HG03342 (cell line): Measurements from ENCODE around the gene ERVH48-1.
"Not testable (repeated sequence)": the region's sequence is repeated elsewhere in the genome, so short reads cannot be mapped to it uniquely, and the experiment has no call there.

Experiments
- ATAC-seq: cut with Tn5 transposase; IDR thresholded peaks from one replicate; pipeline ENCODE4 v1.9.1; 2021; ENCODE audit warnings: mild to moderate bottlenecking, moderate library complexity; ENCODE audit not compliant: unreplicated experiment

The ERVH48-1 gene

GRCh38 chr21:42911920-42912319 is 13.5 kb downstream of the ERVH48-1 start:
- ATAC-seq: not testable (repeated sequence)

GRCh38 chr21:42908484-42908883 is 16.9 kb downstream of the ERVH48-1 start:
- ATAC-seq: not testable (repeated sequence)

GRCh38 chr21:42906233-42906632 is 19.2 kb downstream of the ERVH48-1 start:
- ATAC-seq: no peak

DNA sequence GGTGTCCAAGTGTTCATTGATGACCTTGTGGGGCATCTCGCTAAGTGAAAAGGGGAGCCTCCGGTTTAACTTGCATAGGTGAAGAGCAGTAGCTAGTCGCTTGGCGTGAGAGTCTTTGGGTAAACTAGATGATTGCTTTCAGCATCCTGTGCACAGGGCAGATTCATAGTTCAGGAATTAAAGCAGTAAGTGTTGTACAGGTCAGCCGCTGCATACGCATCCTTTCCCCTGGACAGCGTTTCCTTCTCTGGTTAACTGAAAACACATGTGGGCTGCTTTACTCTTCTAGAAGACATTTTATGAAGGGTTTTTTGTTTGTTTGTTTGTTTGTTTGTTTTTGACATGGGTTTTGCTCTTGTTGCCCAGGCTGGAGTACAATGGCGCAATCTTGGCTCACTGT is 20.2 kb downstream of the ERVH48-1 start:
- ATAC-seq: no peak

GRCh38 chr21:42903817-42904216 is 21.6 kb downstream of the ERVH48-1 start:
- ATAC-seq: no peak

DNA sequence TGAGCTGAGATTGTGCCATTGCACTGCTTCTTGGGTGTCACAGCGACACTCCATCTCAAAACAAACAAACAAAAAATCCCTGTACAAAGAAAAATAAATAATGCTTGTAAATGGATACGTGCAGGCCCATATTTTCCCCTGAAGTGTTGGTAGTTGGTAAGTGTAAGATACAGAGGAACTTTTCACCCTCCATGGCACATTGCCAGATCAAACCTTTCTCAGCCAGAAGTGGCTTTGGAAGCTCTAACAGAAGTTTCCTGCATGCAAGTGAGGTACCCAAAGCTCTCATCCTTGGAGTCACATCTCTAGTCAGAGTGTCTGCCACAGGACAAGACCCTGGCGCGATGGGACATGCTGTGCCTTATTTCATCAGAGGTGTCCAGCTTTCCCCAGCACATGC is 25.0 kb downstream of the ERVH48-1 start:
- no peak for ATAC-seq

DNA sequence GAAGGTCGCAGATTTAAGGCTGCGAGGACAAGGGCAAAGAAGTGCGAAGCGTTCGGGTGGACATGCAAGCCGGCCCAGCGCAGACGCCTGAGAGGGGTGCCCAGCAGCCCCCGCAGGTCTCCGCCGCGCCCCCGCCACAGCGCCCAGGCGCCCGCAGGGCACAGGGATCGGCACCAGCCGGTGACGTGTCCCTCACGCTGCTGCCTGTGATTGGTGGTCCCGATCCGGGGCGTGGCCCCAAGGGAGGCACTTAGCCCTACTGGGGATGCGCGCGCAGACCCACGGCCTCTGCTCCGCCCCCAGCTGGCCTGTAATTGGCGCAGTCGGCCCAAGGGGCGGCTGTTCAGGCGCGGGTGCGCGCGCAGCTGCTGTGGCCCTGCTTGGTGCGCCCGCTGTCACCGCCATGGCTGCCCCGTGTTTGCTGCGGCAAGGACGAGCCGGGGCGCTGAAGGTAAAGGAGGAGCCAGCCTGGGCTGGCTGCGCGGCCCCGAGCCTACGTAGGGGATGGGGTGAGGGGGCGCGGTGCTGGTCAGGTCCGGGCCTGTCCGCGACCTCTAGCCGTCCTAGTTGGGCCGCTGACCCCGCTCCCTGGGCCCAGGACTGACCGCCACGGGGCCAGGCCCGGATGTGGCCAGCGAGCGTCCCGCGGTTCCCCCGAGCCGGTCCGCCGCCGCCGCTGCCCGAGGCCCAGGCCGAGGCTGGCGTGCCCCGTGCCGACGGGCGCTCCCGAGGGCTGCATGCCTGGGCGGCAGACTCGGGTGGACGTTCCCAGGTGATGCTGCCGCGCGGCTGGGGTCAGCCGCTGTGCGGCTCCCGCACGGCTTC is 32.3 kb downstream of the ERVH48-1 start, which contains the start of gene NDUFV3:
Gene NDUFV3 (plus strand): TSS at position 379 of the 825 bp plus-strand sequence. CDS start 25 bp downstream, at position 404.
- ATAC-seq: peak; percentile 87

GRCh38 chr21:42892582-42892930 is 32.9 kb downstream of the ERVH48-1 start:
- ATAC-seq: no peak

DNA sequence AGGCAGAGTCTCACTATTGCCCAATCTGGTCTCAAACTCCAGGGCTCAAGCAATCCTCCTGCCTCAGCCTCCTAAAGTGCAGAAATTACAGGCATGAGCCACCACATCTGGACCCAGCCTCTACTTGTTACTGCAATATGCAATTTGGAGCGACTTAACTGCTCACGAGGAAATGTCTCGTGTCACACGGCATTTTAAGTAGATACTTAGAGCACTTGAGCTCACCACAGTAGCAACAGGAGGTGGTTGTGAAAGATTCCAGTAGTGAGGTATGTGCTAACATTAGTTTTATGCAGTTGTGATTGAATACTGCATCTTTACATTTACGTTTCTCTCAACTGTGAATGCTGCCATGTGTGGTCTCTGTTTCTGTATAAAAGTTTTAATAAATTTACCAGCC is 38.1 kb downstream of the ERVH48-1 start:
- ATAC-seq: no peak

DNA sequence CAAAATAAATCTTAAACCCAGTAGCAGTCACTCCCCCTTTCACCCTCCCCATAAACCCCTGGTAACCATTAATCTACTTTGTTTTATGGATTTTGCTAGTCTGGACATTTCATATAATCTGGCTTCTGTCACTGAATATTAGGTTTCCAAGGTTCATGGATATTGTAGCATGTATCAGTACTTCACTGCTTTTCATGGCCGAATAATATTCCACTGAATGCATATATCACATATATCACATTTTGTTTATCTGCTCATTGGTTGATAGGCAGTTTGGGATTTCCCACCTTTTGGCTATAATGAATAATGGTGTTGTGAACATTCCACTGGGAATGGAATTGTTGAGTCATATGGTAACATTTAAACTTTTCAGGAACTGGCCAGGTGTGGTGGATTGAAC is 41.5 kb downstream of the ERVH48-1 start:
- ATAC-seq: no peak

GRCh38 chr21:42880352-42880751 is 45.1 kb downstream of the ERVH48-1 start:
- no peak for ATAC-seq

GRCh38 chr21:42878993-42879787 is 46.2 kb downstream of the ERVH48-1 start, which contains the start of gene WDR4:
WDR4 (minus strand) TSS chr21:42879539; CDS start chr21:42879495, 44 bp downstream.
- ATAC-seq: peak; percentile 83

DNA sequence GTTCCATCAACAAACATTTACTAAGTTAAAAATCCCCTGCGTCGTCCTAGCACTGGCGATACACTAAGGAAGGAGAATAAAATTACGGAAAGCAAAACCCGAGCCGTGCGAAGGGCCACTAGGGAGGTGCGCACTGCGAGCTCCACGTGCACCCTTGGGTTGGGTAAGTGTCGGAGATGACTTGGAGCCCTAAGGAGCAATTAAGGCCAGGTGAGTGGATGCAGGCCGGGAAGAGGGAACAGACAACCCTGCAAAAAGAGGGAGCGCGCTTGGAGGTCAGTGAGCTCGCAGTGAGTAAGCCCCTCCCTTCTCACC is 46.8 kb downstream of the ERVH48-1 start:
- ATAC-seq: peak; percentile 10

DNA sequence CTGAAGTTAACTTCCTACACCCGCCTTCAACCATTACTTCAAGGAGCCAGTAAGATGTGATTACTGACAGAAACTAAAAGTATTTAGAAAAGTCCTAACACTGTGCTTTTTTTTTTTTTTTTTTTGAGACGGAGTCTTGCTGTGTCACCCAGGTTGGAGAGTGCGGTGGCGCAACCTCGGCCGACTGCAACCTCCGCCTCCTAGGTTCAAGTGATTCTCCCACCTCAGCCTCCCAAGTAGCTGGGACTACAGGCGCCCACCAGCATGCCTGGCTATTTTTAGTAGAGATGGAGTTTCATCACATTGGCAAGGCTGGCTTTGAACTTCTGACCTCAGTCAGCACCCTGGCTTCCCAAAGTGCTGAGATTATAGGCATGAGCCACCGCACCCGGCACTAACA is 49.6 kb downstream of the ERVH48-1 start:
- ATAC-seq: not testable (repeated sequence)

DNA sequence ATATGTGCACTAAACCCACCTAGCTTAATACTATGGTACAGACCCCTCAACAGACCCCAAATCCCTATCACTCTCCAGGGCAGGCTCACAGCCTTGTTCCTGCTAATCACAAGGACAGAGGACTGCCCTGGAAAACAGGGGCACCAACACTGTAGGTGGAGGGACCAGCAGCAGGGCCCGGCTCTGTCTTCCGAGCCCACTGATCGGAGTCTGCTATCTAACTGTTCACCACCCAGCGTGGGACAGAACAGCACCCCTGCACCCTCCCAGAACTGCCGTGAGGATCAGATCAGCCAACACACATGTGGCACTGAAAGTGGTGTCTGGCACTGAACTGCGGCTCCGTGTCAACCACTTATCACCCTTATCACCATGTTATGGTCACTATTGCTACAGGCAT is 52.3 kb downstream of the ERVH48-1 start:
- ATAC-seq: no peak

DNA sequence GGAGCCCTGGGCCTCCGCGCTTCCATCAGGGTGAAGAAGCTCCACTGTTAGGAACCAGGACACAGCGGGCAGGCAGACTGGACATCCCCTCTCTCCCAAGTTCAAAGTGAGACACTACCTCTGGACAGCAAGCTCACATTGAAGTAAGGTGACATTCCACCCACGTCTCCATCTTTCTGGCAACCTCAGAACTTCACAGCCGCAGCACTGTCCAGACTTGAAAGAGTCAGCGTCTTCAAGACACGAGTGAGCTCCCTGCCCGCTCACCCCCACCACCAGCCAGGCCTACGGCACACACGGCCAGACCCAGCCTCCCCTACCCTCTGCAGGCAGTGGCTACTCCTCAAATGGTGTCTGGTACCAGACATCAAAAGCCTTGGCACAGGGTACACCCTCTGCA is 57.2 kb downstream of the ERVH48-1 start:
- ATAC-seq: no peak
